BJ (cell line): ENCODE measurements around the gene RCAN1. TPM values are rescaled to one million over a fixed set of nuclear protein-coding genes. Genes with fewer than 3 reads are reported as not detected.

Experiments used
- CTCF ChIA-PET: fragments of 350-600 bp; formaldehyde crosslinking; extraction: SDS; loops from one replicate; lab custom pipeline; 2021; ENCODE audit warnings: antibody characterized with exemption, inconsistent platforms; lab: Yijun Ruan, JAX
- POLR2A ChIA-PET: fragments of 300-600 bp; sonication (Branson Sonifier 250); formaldehyde crosslinking; extraction: SDS; loops from one replicate; lab custom pipeline; 2021; ENCODE audit warnings: antibody characterized with exemption; lab: Charles Lee
- DNase-seq: peaks from one replicate; pipeline ENCODE4 v3.0.0-alpha.2; 2011; ENCODE audit warnings: low read depth
- H3K27me3 ChIP-seq: 2 replicates; pipeline ENCODE4 v1.6.0; 2011; ENCODE audit warnings: low read length; ENCODE audit not compliant: control insufficient read depth, insufficient read depth
- H3K36me3 ChIP-seq: 2 replicates; pipeline ENCODE4 v1.5.1; 2011; ENCODE audit warnings: low read length; ENCODE audit not compliant: control insufficient read depth, insufficient read depth
- H3K4me3 ChIP-seq: 2 replicates; pipeline ENCODE4 v1.5.1; 2011; ENCODE audit warnings: low read depth, mild to moderate bottlenecking, control low read depth, low read length
- polyA plus RNA-seq: library from polyadenylated mRNA; depleted of rRNA; stranded (reverse); fragments of >200 nt; gene quantifications from 2 replicates; pipeline ENCODE4 v1.2.3, GENCODE V29; 2011
- TF ChIP-seq, protein P1 (sequence below): IDR thresholded peaks from 2 replicates; pipeline ENCODE4 v1.5.1; 2011; ENCODE audit warnings: low read depth, mild to moderate bottlenecking, control low read depth, inconsistent platforms, low read length, moderate library complexity; ENCODE audit not compliant: insufficient read depth

The RCAN1 gene
- polyA plus RNA-seq, 1 experiment = 56.2 TPM

- no peak for DNase-seq
- Histone ChIP-seq H3K4me3 (no peak overlapping the region), H3K27me3 (no peaks in the 10 kb centered on the region), H3K36me3 (no peaks in the 10 kb centered on the region)
- TF ChIP-seq, protein P1, sequence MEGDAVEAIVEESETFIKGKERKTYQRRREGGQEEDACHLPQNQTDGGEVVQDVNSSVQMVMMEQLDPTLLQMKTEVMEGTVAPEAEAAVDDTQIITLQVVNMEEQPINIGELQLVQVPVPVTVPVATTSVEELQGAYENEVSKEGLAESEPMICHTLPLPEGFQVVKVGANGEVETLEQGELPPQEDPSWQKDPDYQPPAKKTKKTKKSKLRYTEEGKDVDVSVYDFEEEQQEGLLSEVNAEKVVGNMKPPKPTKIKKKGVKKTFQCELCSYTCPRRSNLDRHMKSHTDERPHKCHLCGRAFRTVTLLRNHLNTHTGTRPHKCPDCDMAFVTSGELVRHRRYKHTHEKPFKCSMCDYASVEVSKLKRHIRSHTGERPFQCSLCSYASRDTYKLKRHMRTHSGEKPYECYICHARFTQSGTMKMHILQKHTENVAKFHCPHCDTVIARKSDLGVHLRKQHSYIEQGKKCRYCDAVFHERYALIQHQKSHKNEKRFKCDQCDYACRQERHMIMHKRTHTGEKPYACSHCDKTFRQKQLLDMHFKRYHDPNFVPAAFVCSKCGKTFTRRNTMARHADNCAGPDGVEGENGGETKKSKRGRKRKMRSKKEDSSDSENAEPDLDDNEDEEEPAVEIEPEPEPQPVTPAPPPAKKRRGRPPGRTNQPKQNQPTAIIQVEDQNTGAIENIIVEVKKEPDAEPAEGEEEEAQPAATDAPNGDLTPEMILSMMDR = peak; percentile 87
- ChIA-PET POLR2A (no interaction called here), CTCF (interaction anchor here (0.6 to 10.9 kb wide), 27 partner anchors 9 to 1577 kb away, joined by 3 to 237 read pairs (median 5); no protein-coding TSS in a partner anchor)
Measured at GRCh38 chr21:34510148-34511142, 104.5 kb downstream of the RCAN1 start.

DNA sequence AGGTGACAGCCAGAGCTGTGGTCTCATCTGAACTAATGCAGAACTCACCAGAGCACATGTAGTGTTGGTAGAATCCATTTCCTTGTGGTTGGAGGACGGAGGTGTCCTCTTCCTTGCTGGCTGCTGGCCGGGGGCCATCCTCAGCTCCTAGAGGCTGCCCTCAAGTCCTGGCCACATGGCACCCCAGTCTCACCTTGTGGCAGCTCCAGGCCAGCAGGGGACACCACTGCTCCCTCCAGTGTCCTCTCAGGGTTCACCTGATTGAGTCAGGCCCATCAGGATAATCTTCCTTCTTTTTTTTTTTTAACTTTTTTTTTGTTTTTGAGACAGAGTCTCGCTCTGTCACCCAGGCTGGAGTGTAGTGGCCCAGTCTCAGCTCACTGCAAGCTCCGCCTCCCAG lies 105.8 kb downstream of the RCAN1 start:
- CTCF ChIA-PET = interaction anchor here (1.6 to 10.9 kb wide), 8 partner anchors 9 to 146 kb away, joined by 4 to 237 read pairs (median 16); no protein-coding TSS in a partner anchor

GRCh38 chr21:34504595-34504994 lies 110.3 kb downstream of the RCAN1 start:
- no peak for DNase-seq
- no peak overlapping the region for H3K4me3 ChIP-seq
- ChIA-PET POLR2A (no interaction called here), CTCF (interaction anchor here (1.5 to 10.9 kb wide), 3 partner anchors 12 to 101 kb away, joined by 3 to 237 read pairs (median 74); no protein-coding TSS in a partner anchor)
- peaks cover 9% of the 10 kb centered on the region for H3K27me3 ChIP-seq
- no peaks in the 10 kb centered on the region for H3K36me3 ChIP-seq
- TF ChIP-seq, protein P1 = no peak

More for the DNA sequence above, 105.8 kb downstream of the RCAN1 start:
- no peak for DNase-seq
- POLR2A ChIA-PET = no interaction called here
- Histone ChIP-seq H3K27me3 (no peaks in the 10 kb centered on the region), H3K36me3 (no peaks in the 10 kb centered on the region), H3K4me3 (no peak overlapping the region)
- TF ChIP-seq, protein P1 = peak; percentile 35

GRCh38 chr21:34502480-34503106 lies 112.3 kb downstream of the RCAN1 start:
- Histone ChIP-seq H3K4me3 (no peak overlapping the region), H3K36me3 (no peaks in the 10 kb centered on the region), H3K27me3 (peaks cover 9% of the 10 kb centered on the region)
- POLR2A ChIA-PET = no interaction called here
- CTCF ChIA-PET = interaction anchor here (0.6 to 10.9 kb wide), 5 partner anchors 8 to 1676 kb away, joined by 3 to 237 read pairs (median 3); no protein-coding TSS in a partner anchor
- no peak for DNase-seq
- TF ChIP-seq, protein P1 = no peak

DNA sequence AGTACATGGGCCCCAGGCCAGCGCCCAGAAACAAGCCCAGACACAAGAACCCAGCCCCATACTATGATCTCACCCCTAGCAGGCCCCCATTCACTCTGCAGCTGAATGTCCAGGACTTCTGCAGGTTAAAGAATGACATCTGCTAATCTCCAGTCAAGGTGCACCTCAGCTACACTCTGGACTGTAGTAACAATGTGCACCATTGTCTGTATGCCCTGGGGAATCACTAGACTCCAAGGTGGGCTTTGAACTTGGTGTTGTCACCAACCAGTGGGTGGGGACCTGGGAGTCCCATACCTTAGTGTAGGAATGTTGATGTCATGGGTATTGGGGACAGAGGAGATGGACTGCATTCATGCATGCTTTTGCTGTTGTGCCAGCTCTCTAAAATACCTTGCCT lies 113.2 kb downstream of the RCAN1 start:
- Histone ChIP-seq H3K4me3 (no peak overlapping the region), H3K36me3 (no peaks in the 10 kb centered on the region), H3K27me3 (peaks cover 9% of the 10 kb centered on the region)
- DNase-seq = no peak
- TF ChIP-seq, protein P1 = no peak
- CTCF ChIA-PET = interaction anchor here (1.5 to 10.9 kb wide), 3 partner anchors 9 to 104 kb away, joined by 4 to 237 read pairs (median 10); no protein-coding TSS in a partner anchor
- POLR2A ChIA-PET = no interaction called here
